Measurements from ENCODE around the gene CNTNAP2.

CNTNAP2 gene

GRCh38 chr7:148201992-148202391 lies 2085.4 kb downstream of the CNTNAP2 start:
- DNase-seq = no peak

GRCh38 chr7:148204639-148205304 lies 2088.2 kb downstream of the CNTNAP2 start:
- DNase-seq = no peak

DNA sequence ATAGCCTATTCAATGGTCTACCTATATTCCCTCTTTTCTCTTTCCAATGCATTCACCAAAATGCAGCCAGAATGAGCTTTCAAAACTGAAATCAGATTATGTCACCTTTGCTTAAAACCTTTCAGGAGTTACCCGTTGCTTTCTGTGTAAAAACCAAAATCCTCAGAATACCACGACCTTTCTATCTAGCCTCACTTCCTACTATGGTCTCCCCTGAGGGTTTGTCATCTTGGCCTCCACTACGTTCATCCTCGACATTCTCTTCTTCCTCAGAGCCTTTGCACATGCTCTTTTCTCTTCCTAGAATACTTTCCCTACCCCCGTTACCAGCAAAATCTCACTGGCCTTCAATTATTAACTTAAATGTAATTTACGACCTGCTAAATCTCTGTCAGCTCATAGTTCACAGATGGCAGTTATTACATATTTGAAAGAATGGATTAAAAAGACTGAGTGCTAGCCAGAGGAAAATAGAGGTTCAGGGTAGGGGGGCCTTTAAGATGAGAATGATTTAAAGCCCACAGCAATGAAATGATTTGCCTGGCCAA lies 2093.1 kb downstream of the CNTNAP2 start:
- DNase-seq = no peak

GRCh38 chr7:148210804-148211325 lies 2094.3 kb downstream of the CNTNAP2 start:
- no peak for DNase-seq

DNA sequence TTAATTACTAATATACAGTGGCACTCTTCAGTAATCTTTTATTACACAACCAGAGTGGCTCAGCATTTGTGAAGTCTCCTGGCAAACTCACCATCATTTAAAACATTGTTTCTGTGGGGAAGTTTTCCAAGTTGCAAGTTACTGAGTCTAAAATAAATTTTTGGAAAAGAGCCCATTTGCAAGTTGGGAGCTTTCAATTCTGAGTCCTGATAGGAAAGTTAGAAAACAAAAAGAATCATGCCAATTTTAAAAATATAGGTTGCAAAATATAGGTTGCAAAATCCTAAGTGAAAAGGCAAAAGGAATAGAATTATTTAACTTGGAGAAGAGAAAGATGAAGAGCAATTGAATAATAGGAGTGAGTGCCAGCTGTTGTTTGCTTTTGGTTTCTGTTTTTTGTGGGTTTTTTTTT lies 2095.1 kb downstream of the CNTNAP2 start:
- DNase-seq = no peak

GRCh38 chr7:148212731-148213130 lies 2096.1 kb downstream of the CNTNAP2 start:
- DNase-seq = no peak

DNA sequence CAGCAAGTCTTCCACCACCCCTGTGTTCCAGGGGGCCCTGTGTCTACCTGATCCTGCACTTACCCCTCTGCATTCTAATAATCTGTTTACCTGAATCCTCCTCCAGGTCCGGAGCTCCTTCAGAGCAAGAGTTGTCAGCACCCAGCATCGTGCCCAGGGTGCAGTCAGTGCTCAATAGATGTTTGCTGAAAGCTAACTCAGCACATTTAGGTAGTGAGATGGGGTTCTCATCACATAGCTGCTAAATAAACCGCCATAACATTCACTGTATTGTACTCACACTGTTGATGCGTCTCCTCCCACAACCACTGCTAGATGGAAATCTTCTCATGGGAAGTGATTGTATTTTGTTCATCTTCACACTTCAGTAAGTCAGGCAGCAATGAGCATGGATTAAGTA lies 2097.5 kb downstream of the CNTNAP2 start:
- DNase-seq = no peak

GRCh38 chr7:148218603-148219002 lies 2102.0 kb downstream of the CNTNAP2 start:
- no peak for DNase-seq

DNA sequence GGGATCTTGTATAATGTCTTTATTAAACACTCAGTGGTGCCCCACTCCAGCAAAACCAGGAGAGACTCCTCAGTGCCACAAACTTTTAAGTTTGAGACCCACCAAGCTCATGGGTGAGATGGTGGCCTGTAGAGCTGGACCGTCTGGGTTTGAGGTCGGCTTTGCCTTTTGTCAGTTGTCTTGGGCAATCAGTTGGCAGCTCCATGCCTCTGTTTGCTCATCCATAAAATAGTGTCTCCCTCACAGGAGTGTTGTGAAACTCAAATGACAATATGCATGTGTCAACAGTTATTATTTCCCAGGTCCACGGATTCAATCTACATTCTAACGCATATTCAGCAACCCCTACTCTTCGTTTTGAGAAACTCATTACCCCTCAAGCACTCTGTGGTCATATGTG lies 2106.1 kb downstream of the CNTNAP2 start:
- DNase-seq = no peak

DNA sequence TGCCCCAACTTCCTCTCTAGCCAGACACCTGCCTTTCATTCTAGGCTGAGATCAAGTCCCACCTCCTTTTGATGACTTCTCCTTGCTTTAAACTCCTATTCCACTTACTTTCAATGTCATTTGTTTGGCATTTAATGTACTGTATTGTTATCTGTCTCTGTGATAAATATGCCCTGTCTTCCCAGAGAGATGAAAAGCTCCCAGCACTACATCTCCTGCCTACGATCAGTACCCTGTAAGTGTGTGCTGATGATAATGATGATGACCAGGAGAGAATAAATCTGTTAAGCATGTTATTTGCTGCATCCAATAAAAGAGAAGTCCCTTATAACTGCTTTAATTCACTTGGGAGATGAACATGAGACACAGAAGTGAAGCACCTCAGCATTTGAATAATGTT lies 2106.6 kb downstream of the CNTNAP2 start:
- no peak for DNase-seq

DNA sequence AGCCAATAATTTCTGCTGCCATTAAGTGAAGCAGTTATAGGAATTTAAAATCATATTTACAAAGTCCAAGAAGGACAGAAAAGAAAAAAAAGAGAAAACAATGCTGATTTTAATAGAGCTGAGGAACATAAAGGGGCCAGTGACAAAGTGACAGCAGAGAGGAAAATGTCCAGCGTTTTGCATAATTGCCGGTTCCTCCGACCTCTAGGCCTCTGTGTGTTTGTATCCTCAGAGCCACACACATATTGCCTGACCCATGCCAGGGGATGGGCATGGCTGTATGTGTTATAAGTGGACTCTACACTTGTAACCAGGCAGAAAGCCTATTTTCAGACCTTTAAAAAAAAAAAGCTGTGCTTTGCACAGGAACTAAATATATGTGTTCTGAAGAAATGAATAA lies 2107.1 kb downstream of the CNTNAP2 start:
- no peak for DNase-seq

- no peak for DNase-seq
These were observed 2113.7 kb downstream of the CNTNAP2 start for GRCh38 chr7:148230296-148230695.

DNA sequence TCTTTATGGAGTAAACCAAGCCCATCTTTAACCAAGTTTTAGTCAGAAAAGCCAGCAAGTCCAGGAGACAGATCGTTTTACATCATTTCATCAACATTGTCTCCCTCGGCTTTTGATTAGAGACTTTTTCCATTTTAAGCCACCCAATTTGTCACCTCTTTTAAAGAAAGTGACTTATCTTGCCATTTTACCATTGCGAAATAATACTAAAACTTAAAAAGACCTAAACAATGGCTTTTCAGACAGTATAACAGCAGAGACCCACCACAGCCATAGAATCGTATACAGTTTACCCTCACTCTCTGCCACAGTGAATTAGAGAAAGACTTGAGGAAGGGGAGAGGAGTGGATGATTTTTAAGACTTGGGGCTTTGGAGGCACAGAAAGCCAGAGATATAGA lies 2114.3 kb downstream of the CNTNAP2 start:
- DNase-seq = no peak

DNA sequence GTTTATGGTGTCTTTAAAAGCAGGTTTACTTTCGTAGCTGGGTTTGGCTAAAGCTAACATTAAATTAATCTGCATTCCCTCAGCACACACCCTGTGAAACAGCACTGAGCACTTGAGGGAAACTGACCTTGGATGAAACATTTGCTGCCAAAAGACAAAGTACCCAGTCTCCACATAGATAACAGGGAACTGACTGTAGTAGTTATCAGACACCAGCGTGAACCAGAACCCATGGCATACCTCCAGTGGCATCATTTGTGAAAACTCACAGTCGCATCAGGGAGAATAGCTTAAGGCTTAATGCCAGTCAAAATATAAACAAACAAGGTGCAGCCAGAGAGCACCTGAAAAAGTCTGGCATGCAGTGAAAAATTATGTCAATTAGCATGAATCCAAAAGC lies 2116.2 kb downstream of the CNTNAP2 start:
- DNase-seq = no peak

DNA sequence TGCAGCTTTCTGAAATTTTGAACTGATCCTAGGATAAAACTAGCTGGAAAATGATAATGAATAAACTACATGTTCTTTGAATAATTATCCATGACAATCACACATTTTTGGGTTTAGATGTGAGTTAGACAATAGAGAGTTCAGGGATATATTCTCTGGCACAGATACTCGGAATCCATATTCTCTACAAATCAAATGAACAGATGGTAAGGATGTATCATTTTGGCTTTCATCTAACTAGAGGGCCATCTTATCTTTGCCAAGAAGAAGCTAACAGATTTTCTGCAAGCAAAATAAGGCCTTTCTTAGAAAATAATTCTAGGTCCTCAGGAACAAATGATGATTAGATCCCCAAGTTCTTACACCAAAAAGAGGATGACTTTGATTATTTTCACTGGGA lies 2118.1 kb downstream of the CNTNAP2 start:
- no peak for DNase-seq

DNA sequence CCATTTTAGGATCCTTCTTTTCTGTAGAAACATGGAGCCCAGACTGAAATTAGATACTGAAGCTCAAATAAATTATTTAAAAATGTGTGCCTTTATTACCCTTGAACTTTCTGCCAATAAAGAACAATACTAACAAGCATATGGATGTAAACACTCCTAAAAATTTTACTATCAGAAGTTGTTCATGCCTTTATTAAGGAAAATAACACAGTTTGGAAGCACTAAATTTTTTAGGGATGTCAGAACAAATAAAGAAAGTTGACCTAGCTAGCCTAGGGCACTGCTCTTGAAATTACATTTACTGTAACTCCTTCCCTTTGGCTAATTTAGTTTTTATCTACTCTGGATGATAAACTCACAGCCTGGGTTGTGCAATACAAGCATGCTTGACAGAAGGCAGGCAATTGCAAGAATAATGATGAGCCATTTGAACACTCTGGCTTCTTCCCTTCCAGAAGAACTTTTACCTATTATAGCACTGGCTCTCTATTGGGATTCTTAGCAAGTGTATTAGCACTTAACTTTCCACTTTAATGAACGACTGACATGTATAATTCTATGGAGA lies 2122.2 kb downstream of the CNTNAP2 start:
- DNase-seq = no peak

DNA sequence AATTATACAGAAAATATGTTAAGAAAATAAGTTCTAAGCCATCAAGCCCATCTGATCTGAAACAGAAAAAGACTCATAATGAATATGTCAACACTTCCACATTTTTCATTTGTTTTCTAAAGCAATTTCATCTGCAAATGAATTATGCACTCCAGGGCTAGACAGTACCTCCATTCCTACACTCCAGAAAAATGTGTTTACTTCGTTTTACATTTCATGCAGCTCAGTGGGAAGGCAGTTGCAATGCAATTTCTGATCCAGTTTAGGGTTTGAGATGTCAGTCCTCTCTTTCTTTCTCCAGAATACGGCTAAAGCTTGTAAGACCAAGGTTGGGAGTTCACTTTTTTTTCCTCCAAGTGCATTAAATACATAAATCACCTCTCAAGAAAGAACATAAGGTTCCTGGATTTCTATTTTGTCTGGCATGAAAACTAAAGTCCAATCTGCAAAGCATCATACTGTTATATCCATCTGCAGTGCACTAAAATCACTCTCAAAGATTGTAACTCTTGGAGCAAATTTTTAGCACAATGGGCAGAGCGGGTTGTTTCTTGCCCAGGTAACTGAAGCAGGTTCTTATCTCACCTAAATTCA lies 2125.2 kb downstream of the CNTNAP2 start:
- no peak for DNase-seq

DNA sequence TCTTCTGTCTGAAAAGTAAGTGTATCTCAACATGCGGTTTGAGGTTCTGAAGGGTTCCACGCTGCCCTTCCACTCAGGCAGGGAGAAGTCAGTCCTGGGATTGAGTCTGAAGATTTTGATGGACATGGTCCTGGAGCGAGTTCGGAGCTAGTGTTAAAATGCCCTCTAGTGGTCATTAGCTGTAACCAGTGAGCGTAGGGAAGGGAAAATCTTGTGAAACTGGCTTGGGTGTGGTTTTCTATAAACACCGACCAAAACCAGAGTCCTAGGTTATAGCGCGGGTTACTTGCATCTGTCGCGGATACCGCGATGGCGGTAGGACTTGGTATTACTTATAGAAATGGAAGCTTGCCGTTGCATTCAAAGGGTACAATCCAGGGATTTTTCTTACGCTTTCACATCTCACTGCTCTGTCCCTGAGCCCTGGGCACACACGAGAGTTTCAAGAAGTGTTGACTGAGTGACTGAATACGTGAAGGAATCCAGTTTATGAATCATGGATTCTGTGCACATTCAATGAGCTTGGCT lies 2125.8 kb downstream of the CNTNAP2 start:
- no peak for DNase-seq

GRCh38 chr7:148245381-148245780 lies 2128.8 kb downstream of the CNTNAP2 start:
- DNase-seq = no peak

DNA sequence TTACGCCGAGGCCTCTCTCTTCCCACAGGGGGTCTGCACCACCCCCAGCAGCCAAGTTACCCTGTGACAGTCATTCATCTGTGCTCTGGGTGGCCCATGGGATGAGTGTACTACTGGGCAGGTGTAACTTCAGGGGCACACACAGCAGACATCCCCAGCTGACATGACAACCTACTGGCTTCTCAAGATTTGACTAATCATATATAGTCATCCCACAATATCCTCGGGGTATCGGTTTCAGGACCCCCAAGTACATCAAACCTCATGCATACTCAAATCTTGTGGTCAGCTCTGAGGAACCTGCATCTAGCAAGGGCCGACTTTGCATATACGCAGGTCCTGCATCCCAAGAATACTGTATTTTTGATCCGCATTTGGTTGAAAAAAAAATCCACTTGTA lies 2137.0 kb downstream of the CNTNAP2 start:
- DNase-seq = no peak

DNA sequence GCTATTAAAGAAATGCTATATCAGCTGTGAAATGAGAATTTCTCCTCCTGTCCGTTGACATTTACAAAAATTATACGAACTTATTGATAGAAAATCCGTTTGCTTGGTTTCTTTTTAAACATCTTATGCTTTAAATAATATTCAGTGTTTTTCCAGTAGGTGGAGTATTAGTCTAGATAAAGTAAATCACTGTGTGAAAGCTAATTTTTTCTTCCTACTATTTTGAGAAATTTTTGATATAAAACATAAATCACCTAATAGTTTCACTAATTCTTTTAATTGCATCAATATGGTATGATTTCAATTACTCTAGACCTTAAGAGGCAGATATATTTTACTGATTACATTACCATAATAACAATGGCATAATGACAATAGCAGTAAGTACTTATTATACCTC lies 2138.7 kb downstream of the CNTNAP2 start:
- no peak for DNase-seq

- no peak for DNase-seq
These were observed 2139.8 kb downstream of the CNTNAP2 start for GRCh38 chr7:148256433-148256832.

DNA sequence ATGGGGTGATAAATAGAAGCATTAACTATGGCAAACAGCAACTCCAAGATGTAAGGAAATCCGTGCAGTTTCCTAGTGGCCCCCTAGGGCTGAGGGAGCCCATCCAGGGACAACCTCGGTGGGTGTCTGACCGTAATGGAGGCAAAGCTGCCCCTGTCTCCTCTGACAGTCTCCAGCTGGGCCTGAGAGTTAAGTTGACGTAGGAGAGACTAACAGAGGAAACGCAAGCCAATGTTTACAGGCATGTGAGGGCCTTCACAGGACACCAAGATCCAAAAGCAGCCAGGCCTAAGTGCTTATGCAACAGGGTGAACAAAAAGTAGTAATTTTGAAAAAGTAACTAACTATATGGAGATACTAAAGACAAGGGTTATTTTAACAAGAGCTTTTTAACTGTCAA lies 2144.0 kb downstream of the CNTNAP2 start:
- no peak for DNase-seq

DNA sequence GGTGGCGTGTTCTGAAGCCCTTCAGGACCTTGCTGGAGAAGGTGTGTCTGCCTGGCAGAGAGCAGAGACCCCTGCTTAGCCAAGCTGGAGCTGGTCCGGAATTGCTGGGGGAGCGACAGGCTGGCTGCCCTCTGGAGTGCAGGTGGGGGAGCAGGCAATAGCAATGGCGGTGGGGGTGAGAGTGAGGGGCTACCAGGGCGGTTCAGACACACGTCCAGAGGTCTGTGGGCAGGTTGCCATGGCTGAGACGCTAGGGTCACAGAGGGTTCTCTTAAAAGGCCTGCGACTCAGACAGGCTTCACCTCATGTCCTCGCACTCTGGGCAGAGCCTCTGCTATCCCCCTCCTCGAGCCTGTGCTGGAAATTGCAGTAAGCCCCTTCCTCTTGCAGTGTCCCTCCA lies 2144.9 kb downstream of the CNTNAP2 start:
- no peak for DNase-seq
